Dermis microvascular lymphatic vessel endothelial cell (primary cell): ENCODE results near the gene NPR3. TPM values are rescaled to one million over a fixed set of nuclear protein-coding genes. Genes with fewer than 3 reads are reported as not detected.
"Not testable (repeated sequence)": the region's sequence is repeated elsewhere in the genome, so short reads cannot be mapped to it uniquely, and the experiment has no call there.

Experiments
- DNase-seq, 2 donors: peaks; one replicate each; pipeline versions ENCODE4 v3.0.0 to v3.0.0-alpha.2; 2010; ENCODE audit warnings: low read depth in 2 of 2
- total RNA-seq: library from RNA; depleted of rRNA; stranded (reverse); fragments of >200 nt; gene quantifications from 2 replicates; pipeline ENCODE4 v1.2.1, GENCODE V29; 2014

NPR3 gene
- total RNA-seq, 1 donor from 2014 or later, result 0.13 TPM

- DNase-seq, result peak in 1 of 2 donors; percentile 58
Observed at GRCh38 chr5:32760091-32760509, 49.0 kb downstream of the NPR3 start.

GRCh38 chr5:32765266-32765665 lies 54.1 kb downstream of the NPR3 start:
- DNase-seq, result no peak

- peak in 1 of 2 donors; percentile 12 for DNase-seq
Observed at GRCh38 chr5:32767948-32768467, 56.9 kb downstream of the NPR3 start.

GRCh38 chr5:32769711-32770110 lies 58.6 kb downstream of the NPR3 start:
- no peak for DNase-seq

GRCh38 chr5:32770444-32770843 lies 59.3 kb downstream of the NPR3 start:
- DNase-seq, result no peak

GRCh38 chr5:32771037-32771436 lies 59.9 kb downstream of the NPR3 start:
- DNase-seq, result no peak

- no peak for DNase-seq
Observed at GRCh38 chr5:32773944-32774343, 62.8 kb downstream of the NPR3 start.

GRCh38 chr5:32776200-32776599 lies 65.1 kb downstream of the NPR3 start:
- no peak for DNase-seq

GRCh38 chr5:32777222-32777621 lies 66.1 kb downstream of the NPR3 start:
- DNase-seq, result no peak

- DNase-seq, result no peak
Observed at GRCh38 chr5:32777733-32778132, 66.6 kb downstream of the NPR3 start.

- no peak for DNase-seq
Observed at GRCh38 chr5:32778403-32778802, 67.3 kb downstream of the NPR3 start.

GRCh38 chr5:32779754-32780415 lies 68.8 kb downstream of the NPR3 start:
- no peak for DNase-seq

GRCh38 chr5:32780508-32780919 lies 69.4 kb downstream of the NPR3 start:
- no peak for DNase-seq

- DNase-seq, result no peak
Observed at GRCh38 chr5:32783661-32784060, 72.5 kb downstream of the NPR3 start.

- DNase-seq, result no peak
Observed at GRCh38 chr5:32785611-32786254, 74.6 kb downstream of the NPR3 start.

- no peak for DNase-seq
Observed at GRCh38 chr5:32786311-32786710, 75.2 kb downstream of the NPR3 start.

GRCh38 chr5:32790411-32790951 lies 79.4 kb downstream of the NPR3 start:
- DNase-seq, result no peak

- DNase-seq, result no peak
Observed at GRCh38 chr5:32791536-32792243, 80.6 kb downstream of the NPR3 start.

- DNase-seq, result no peak
Observed at GRCh38 chr5:32794086-32794485, 83.0 kb downstream of the NPR3 start.

GRCh38 chr5:32802764-32803163 lies 91.6 kb downstream of the NPR3 start:
- no peak for DNase-seq

- DNase-seq, result no peak
Observed at GRCh38 chr5:32803656-32804055, 92.5 kb downstream of the NPR3 start.

GRCh38 chr5:32805462-32805861 lies 94.3 kb downstream of the NPR3 start:
- not testable (repeated sequence) for DNase-seq
